Natural killer cell treated with Interleukin-12 subunit alpha and Interleukin-12 subunit beta and Interleukin-15 and Interleukin-18, amount 100 ng/mL, for 72 hours (primary cell): ENCODE data around the gene C19orf12. TPM values are rescaled to one million over a fixed set of nuclear protein-coding genes. Genes with fewer than 3 reads are reported as not detected.

Source experiments
- ATAC-seq, 2 donors: fragments of 150-1000 bp; cut with Tn5 transposase in 1 of 2; sonication (Bioruptor Pico), chemical (Tn5 transposase) in 1 of 2; 2 replicates each; pipeline ENCODE4 v1.10.0; 2021
- DNase-seq: peaks from one replicate; pipeline ENCODE4 v3.0.0; 2022; ENCODE audit warnings: low spot score
- H3K27ac Mint-ChIP-seq, 2 donors: 1 replicate in 1 of 2; 2 replicates in 1 of 2; pipeline ENCODE4 v1.8.0; 2022; ENCODE audit warnings: mixed read lengths in 2 of 2, mild to moderate bottlenecking in 1 of 2, moderate library complexity in 1 of 2
- H3K27me3 Mint-ChIP-seq, 2 donors: 1 replicate in 1 of 2; 2 replicates in 1 of 2; pipeline ENCODE4 v1.8.0; 2022; ENCODE audit warnings: mixed read lengths in 2 of 2
- H3K36me3 Mint-ChIP-seq: one replicate; pipeline ENCODE4 v1.8.0; 2022; ENCODE audit warnings: mixed read lengths
- H3K4me1 Mint-ChIP-seq, 2 donors: 1 replicate in 1 of 2; 2 replicates in 1 of 2; pipeline ENCODE4 v1.8.0; 2022; ENCODE audit warnings: low read depth in 2 of 2, mixed read lengths in 2 of 2, mild to moderate bottlenecking in 1 of 2
- H3K4me3 Mint-ChIP-seq: one replicate; pipeline ENCODE4 v1.8.0; 2022; ENCODE audit warnings: mixed read lengths
- H3K9me3 Mint-ChIP-seq: 2 replicates; pipeline ENCODE4 v1.8.0; 2022; ENCODE audit warnings: mixed read lengths
- total RNA-seq, 2 donors: library from RNA; stranded (reverse); gene quantifications; one replicate each; pipeline ENCODE4 v1.2.3, GENCODE V29; 2022

The C19orf12 gene
- total RNA-seq, 2 donors from 2014 or later, result 44.8 to 50.8 TPM

GRCh38 chr19:29663861-29664752 lies 51.0 kb downstream of the C19orf12 start:
- DNase-seq (no peak), ATAC-seq (no peak)
- Mint-ChIP-seq H3K4me3 (peak overlapping the region; percentile 70), H3K9me3 (no peaks in the 10 kb centered on the region), H3K27me3 (no peaks in the 10 kb centered on the region), H3K36me3 (no peaks in the 10 kb centered on the region), H3K27ac (peak overlapping the region; percentile 59 to 67), H3K4me1 (peaks cover 19 to 25% of the 10 kb centered on the region in 2 donors)

- no peaks in the 10 kb centered on the region for H3K9me3 Mint-ChIP-seq
- ATAC-seq (no peak), DNase-seq (no peak)
- H3K4me1 Mint-ChIP-seq, result peaks cover 14 to 16% of the 10 kb centered on the region in 2 donors
- H3K27ac Mint-ChIP-seq, result no peak overlapping the region
- H3K27me3 Mint-ChIP-seq, result no peaks in the 10 kb centered on the region
- no peaks in the 10 kb centered on the region for H3K36me3 Mint-ChIP-seq
- no peak overlapping the region for H3K4me3 Mint-ChIP-seq
Measured at GRCh38 chr19:29662604-29663404, 52.3 kb downstream of the C19orf12 start.

DNA sequence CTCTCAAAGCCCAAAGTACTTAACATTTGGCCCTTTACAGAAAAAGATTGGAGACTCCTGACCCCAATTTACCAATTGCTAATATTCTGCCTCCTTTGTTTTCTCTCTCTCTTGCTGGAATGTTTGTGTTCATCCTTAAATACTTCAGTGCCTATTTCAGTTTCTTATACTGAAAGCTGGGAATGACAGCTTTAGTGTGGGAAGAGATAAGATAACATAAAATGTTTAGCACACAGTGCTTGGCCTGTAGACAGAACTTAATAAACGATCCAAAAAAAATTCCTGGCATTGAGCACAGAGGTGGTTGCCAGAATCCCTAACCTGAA lies 52.8 kb downstream of the C19orf12 start:
- H3K27me3 Mint-ChIP-seq, result no peaks in the 10 kb centered on the region
- H3K4me3 Mint-ChIP-seq, result no peak overlapping the region

GRCh38 chr19:29660835-29661234 lies 54.2 kb downstream of the C19orf12 start:
- no peak overlapping the region for H3K27ac Mint-ChIP-seq

More for the DNA sequence above, 52.8 kb downstream of the C19orf12 start:
- no peak for DNase-seq
- no peaks in the 10 kb centered on the region for H3K9me3 Mint-ChIP-seq
- no peak for ATAC-seq
- H3K27ac Mint-ChIP-seq, result no peak overlapping the region
- H3K36me3 Mint-ChIP-seq, result no peaks in the 10 kb centered on the region
- H3K4me1 Mint-ChIP-seq, result peaks cover 8 to 12% of the 10 kb centered on the region in 2 donors

GRCh38 chr19:29658221-29658991 lies 56.7 kb downstream of the C19orf12 start:
- no peaks in the 10 kb centered on the region for H3K9me3 Mint-ChIP-seq
- H3K4me3 Mint-ChIP-seq, result no peak overlapping the region
- H3K27ac Mint-ChIP-seq, result no peak overlapping the region
- DNase-seq, result no peak
- H3K36me3 Mint-ChIP-seq, result no peaks in the 10 kb centered on the region
- H3K27me3 Mint-ChIP-seq, result no peaks in the 10 kb centered on the region
- no peak for ATAC-seq
- H3K4me1 Mint-ChIP-seq, result peaks cover 7 to 10% of the 10 kb centered on the region in 2 donors

More at GRCh38 chr19:29660835-29661234, 54.2 kb downstream of the C19orf12 start:
- DNase-seq, result no peak
- Mint-ChIP-seq H3K27me3 (no peaks in the 10 kb centered on the region), H3K9me3 (no peaks in the 10 kb centered on the region), H3K36me3 (no peaks in the 10 kb centered on the region), H3K4me1 (peaks cover 0 to 7% of the 10 kb centered on the region in 2 donors), H3K4me3 (no peak overlapping the region)
- no peak for ATAC-seq

GRCh38 chr19:29655648-29656335 lies 59.3 kb downstream of the C19orf12 start:
- Mint-ChIP-seq H3K9me3 (peaks cover 4% of the 10 kb centered on the region), H3K4me3 (no peak overlapping the region), H3K4me1 (peaks cover 24 to 29% of the 10 kb centered on the region in 2 donors), H3K27me3 (no peaks in the 10 kb centered on the region), H3K27ac (peak overlapping the region in 1 of 2 donors; percentile 13), H3K36me3 (no peaks in the 10 kb centered on the region)
- DNase-seq, result no peak
- ATAC-seq, result peak in 1 of 2 donors; percentile 38

- Mint-ChIP-seq H3K4me1 (peaks cover 27 to 30% of the 10 kb centered on the region in 2 donors), H3K9me3 (peaks cover 4% of the 10 kb centered on the region), H3K27ac (no peak overlapping the region), H3K27me3 (no peaks in the 10 kb centered on the region), H3K4me3 (no peak overlapping the region), H3K36me3 (no peaks in the 10 kb centered on the region)
- no peak for ATAC-seq
- no peak for DNase-seq
Measured at GRCh38 chr19:29653398-29653797, 61.7 kb downstream of the C19orf12 start.

DNA sequence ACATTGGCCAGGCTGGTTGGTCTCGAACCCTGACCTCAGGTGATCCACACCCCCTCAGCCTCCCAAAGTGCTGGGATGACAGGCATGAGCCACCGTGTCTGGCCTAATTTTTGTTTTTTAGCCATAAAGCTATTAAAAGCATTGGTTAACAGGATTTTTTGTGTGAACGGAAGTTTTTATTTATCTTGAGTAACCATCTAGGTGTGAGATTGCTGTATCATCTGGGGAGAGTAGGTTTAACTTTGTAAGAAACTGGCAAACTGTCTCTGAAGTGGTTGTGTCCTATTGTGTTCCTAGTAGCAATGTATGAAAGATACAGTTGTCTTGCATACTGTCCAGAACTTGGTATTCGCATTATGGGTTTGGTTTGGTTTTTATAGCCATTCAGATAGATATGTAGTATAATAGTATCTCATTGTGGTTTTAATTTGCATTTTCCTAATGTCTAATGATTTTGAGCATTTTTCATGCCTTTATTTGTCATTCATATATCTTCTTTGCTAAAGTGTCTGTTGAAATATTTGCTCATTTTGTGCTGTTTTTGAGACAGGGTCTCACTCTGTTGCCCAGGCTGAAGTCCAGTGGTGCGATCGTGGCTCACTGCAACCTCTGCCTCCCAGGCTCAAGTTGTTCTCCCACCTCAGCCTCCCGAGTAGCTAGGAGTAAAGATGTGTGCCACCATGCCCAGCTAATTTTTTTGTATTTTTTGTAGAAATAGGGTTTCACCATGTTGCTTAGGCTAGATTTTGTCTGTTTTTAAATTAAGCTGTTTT lies 63.3 kb downstream of the C19orf12 start:
- Mint-ChIP-seq H3K27me3 (no peaks in the 10 kb centered on the region), H3K4me3 (peak overlapping the region; percentile 45), H3K36me3 (no peaks in the 10 kb centered on the region), H3K4me1 (peaks cover 30% of the 10 kb centered on the region in 2 donors), H3K27ac (peak overlapping the region; percentile 64 to 77), H3K9me3 (peaks cover 4% of the 10 kb centered on the region)
- DNase-seq (no peak), ATAC-seq (peak in 1 of 2 donors; percentile 51)

- ATAC-seq (no peak), DNase-seq (no peak)
- H3K9me3 Mint-ChIP-seq, result peaks cover 4% of the 10 kb centered on the region
- H3K4me1 Mint-ChIP-seq, result peaks cover 36% of the 10 kb centered on the region in 2 donors
- H3K36me3 Mint-ChIP-seq, result no peaks in the 10 kb centered on the region
- H3K4me3 Mint-ChIP-seq, result peak overlapping the region; percentile 45
- no peaks in the 10 kb centered on the region for H3K27me3 Mint-ChIP-seq
- peak overlapping the region; percentile 64 to 77 for H3K27ac Mint-ChIP-seq
Measured at GRCh38 chr19:29650772-29651387, 64.2 kb downstream of the C19orf12 start.

Other genes starting within 250 kb of the C19orf12 start
- not detected for gene VSTM2B, start 189.3 kb downstream of the C19orf12 start, total RNA-seq
- 100 to 1,000 TPM in 1 of 2 donors, 10 to 100 TPM in 1; 94.3 to 108 TPM for gene POP4, start 109.0 kb downstream of the C19orf12 start, total RNA-seq
- 10 to 100 TPM; 15.6 to 17.7 TPM for gene PLEKHF1, start 49.8 kb downstream of the C19orf12 start, total RNA-seq
- gene CCNE1, start 96.7 kb upstream of the C19orf12 start, total RNA-seq, result 10 to 100 TPM; 16.5 to 33.2 TPM
- gene URI1, start 227.0 kb upstream of the C19orf12 start, total RNA-seq, result 10 to 100 TPM; 63.1 to 64.0 TPM